Measurements from ENCODE around the gene SLC22A17.

Gene SLC22A17

DNA sequence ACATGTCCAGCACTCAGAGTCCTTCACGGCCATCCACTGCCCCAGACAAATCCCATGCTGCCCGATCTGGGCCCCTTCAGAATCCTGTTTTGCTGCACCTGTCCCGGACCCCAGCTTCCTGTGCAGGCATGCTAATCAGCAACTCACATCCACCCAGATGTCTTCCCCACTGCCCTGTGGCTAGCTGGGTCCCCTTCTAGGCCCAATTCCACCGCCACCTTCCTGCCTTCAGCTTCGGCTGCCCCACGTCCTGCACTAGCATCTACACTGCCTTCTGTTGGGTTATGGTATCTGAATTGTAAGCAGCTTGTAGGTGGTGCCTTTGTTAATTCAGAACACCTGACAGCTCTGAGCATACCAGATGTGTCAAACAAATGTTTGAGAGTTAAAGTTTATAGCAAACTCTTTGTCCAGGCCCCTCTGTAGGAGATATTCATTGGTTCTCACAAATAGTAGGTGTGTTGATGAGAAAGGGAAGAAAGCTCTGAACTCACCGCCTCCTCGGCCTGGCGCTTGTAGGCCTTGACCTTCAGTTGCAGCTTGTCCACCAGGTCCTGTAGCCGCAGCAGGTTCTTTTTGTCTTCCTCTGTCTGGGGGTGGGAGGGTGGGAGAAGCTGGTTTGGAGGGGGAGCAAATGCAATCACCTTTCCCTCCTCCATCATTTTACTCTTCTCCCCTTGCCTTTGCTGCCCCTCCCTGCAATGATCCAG lies 30.2 kb upstream of the SLC22A17 start:
- DNase-seq (ENCODE audit: extremely low spot score, insufficient read length, low read depth) (no peak), FAIRE-seq (no peak)

DNA sequence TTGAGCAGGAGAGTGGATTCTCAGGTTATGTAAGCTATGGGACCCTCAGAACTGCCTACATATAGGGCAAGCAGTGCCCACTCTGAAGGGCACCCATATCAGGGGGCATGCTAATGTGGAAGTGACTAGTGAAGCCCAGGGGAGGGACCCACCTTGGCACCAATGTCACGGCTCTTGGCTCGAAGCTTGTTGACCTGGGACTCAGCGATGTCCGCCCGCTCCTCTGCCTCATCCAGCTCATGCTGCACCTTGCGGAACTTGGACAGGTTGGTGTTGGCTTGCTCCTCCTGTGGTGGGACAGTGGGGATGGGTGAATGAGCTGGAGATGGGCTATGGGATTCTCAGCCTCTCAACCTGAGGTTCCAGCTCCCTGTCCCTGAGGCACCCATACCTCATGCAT lies 29.6 kb upstream of the SLC22A17 start:
- no peak for DNase-seq (ENCODE audit: extremely low spot score, insufficient read length, low read depth)
- FAIRE-seq, result no peak

DNA sequence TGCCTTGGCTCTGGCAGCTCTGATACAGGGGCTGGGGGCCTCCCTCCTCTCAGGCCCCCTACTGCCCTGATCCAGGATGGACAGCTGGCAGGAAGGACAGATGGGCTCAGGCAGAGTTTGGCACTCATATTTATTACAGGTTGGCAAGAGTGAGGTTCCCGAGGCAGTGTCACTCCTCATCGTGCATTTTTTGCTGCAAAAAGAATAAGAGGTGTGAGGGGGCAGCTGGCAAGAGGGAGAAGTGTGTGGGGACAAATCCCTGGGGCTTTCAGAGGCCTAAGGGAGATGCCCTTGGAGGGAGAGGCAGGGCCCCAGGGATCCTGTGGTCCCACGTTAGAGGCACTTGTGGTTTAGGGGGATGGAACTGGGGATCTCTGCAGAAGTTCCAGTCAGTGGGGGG lies 29.2 kb upstream of the SLC22A17 start:
- DNase-seq (ENCODE audit: extremely low spot score, insufficient read length, low read depth) (no peak), FAIRE-seq (no peak)

DNA sequence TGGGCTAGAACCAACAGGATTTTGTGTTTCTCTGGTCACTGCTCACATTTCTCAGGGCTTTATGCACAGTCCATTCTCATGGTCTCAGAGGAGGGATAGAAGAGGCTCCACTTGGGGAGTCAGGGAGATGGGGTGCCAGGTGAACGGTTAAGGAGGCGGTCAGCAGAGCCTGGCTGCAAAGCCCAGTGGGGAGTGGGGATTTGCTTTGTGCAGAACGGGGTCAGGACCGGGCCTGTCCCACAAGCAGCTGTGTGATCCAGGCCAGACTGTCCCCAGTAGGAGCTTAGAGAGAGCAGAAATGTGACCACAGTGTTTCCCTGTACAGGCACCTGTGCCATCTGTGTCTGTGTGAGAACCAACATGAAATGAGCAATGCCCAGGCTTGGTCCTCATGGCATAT lies 28.3 kb upstream of the SLC22A17 start:
- no peak for FAIRE-seq
- no peak for DNase-seq (ENCODE audit: extremely low spot score, insufficient read length, low read depth)

DNA sequence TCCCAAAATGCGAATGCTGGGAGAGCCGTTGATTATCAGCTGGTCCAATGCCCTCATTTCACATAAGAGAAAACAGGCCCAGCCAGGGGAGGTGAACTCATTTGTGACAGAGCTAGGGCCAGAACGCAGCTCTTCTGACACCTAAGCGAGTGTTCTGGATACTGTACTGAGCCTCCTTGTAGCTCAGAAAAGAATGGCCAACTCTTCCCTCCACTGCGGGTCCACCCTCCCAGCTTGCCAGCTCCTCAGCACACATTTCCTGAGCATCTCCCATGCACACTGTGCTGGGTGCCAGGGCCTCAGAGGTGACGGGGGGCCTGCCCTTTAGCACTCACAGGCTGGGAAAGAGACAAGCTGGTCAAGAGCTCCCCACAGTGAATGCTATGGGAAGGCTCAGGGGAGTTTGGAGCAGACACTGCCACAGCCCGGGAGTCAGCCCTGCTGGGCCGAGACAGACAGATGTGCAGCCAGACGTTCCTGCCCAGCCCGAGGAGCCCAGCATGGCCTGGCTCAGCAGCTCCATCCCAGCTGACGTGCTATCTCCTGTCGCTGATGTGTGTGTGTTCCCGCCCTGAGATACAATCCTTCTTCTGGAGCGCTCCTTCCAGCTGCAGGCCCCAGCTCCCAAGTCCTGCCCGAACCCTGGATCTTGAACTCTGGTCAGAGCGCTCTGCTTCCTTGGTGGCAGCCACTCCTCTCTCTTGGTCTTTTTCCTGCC lies 27.7 kb upstream of the SLC22A17 start:
- FAIRE-seq (no peak), DNase-seq (ENCODE audit: extremely low spot score, insufficient read length, low read depth) (no peak)

DNA sequence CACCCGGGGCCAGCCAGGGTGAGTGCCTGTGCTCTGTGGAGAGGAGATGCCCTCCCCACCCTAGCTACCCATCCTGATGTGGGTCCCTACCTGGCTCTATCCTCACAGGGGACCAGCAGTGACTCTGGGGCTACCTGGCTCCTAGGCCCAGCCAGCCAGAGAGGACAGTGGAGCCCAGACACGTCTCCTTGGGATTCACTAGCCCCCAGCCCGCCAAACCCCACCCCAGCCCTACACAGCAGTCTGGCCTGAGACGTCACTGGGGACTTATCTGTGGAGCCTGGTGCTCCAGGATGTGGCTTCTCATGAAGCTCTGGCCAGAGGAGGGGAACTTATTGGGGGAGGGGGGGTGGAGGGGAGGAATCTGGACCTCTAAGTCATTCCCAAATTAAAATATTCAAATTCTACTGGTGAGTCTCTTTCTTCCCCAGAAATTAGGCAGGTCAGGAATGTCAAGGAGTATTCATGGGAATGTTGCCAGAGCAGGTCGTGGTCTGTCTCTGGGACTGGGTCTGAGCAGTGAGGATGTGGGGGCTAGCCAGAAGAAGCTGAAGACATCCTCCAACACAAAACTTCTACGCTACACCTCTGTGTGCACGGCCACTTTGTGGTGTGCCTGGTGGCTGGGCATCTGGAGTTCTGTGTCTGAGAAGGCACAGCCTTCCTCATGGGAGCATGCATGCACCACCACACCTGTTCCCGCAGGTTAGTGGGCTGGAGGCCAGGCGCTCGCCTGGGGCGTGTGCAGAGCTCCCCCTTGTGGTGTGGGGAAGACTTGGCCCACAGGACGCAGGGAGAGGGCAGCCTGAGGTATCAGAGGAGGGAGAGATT lies 26.9 kb upstream of the SLC22A17 start:
- FAIRE-seq (peak; percentile 73), DNase-seq (ENCODE audit: extremely low spot score, insufficient read length, low read depth) (peak; percentile 62)

DNA sequence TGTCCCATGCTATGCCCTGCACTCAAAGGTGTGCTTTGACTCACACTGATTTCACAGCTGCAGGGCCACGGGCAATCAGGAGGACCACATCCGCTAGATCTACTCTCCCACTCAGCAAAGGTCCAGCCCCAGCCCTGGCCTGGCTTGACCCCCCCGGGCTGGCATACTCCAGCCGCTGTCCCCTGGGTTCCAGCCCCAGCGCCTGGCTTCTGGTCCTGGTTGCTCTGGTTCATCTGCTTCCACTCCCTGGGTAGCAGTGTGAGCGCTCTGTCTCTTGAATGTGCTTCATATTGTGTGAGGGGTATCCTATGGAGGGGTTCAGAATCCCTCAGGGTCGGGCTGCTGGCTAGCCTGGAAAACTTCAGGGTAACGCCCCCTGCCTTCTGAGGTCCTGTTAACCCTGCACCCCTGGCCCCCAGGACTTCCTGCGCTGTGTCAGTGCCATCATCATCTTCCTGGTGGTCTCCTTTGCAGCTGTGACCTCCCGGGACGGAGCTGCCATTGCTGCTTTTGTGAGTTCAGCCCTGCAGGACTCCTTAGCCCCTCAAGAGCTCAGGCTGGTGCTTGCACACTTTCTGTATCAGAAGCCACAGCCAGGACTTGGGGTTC lies 26.0 kb upstream of the SLC22A17 start:
- FAIRE-seq (no peak), DNase-seq (ENCODE audit: extremely low spot score, insufficient read length, low read depth) (no peak)

DNA sequence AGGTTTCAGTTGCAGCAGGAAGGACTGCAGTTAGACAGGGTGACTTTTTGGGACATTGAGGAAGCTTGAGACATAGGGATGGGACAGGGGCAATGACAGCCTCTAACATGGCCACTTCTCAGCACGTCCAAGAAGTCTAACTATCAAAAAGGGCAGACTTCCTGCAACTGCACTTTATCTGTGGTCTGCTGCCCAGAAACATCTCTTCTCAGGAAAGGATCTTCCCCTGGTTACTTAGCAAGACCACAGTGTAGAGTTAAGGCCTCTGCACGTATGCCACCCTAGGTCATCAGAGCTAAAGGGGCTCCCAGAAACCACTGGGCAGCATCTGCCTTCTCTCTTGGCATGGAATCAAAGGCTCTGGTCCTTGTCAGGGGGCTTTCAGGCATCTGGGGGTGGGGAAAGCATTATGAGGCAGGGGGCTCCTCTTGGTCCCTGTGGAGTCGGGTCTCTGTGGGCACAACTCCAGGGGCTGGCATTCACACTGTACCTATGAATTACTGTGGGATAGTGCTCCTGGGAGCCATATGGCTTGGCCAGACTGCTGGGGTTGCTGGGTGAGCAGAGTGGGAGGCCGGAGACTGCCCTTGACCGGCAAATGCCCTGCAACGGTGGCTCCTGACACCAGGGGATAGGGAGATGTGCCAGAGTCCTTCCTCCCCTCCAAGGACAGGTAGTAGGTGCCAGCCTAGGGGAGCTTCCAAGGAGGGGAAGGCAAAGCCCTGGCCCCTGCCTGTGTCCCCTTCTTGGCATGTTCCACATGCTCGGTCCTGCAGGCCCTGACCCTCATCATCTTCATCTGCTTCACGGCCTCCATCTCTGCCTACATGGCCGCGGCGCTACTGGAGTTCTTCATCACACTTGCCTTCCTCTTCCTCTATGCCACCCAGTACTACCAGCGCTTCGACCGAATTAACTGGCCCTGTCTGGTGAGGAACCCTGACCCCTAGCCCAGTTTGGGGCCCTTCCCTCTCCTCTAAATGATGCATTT lies 25.2 kb upstream of the SLC22A17 start:
- FAIRE-seq, result no peak
- DNase-seq (ENCODE audit: extremely low spot score, insufficient read length, low read depth), result no peak

DNA sequence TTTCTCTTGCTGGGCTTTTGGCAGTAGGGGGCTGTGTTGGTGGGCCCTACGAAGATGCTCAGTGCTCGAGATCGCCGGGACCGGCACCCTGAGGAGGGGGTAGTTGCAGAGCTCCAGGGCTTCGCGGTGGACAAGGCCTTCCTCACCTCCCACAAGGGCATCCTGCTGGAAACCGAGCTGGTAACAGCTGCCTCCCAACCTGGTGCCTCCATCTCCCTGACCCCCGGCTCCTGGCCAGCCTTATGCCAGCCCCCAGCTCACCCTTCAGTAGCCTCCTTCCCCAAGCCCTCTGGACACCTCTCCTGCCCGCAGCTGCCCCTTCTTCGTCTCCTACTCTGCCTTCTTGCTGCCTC lies 24.5 kb upstream of the SLC22A17 start:
- FAIRE-seq (no peak), DNase-seq (ENCODE audit: extremely low spot score, insufficient read length, low read depth) (no peak)

DNA sequence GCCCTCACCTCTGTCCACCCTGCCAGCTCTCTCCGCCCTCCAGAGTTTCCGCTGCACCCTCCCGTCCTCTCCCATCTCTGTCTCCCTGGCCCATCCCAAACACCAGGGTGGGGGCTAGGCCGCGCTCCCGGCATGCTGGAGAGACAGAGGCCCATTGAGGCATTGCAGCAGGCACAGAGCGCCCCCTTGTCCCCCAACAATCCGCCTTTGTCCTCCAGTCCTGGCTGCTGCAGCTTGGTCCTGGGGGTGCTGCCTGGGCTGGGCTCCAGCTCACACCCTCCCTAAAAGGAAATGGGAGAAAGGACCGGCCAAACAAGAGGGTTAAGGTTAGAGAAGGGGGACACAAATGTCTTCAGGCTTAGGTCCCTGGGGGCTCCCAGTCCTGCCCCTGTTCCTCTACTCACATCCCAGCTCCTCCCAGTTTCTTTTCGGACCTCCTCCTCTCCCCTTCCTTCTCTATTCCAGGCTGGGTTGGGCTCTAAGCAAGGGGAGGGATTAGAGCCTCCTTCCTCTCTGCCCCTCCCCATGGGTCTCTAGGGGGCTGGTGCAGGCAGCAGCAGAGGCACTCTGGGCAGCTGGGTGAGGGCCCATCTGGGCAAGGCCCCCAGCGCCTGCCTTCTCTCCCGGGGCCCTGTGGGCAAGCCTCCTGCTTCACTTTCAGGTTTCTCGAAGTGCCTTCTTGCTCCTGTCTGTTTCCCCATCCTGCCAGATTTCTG lies 24.0 kb upstream of the SLC22A17 start, which contains the start of gene CMTM5:
CMTM5 (plus strand) TSS at position 565 of the 716 bp plus-strand sequence. CDS start 206 bp downstream, outside the sequence.
- DNase-seq (ENCODE audit: extremely low spot score, insufficient read length, low read depth) (no peak), FAIRE-seq (no peak)

DNA sequence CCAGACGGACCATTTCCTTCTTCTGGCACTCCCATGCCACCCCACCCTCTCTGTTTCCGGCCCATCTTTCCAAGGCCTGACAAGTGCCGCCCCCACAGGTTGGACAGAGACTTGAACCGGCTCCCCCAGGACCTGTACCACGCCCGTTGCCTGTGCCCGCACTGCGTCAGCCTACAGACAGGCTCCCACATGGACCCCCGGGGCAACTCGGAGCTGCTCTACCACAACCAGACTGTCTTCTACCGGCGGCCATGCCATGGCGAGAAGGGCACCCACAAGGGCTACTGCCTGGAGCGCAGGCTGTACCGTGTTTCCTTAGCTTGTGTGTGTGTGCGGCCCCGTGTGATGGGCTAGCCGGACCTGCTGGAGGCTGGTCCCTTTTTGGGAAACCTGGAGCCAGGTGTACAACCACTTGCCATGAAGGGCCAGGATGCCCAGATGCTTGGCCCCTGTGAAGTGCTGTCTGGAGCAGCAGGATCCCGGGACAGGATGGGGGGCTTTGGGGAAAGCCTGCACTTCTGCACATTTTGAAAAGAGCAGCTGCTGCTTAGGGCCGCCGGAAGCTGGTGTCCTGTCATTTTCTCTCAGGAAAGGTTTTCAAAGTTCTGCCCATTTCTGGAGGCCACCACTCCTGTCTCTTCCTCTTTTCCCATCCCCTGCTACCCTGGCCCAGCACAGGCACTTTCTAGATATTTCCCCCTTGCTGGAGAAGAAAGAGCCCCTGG lies 23.0 kb upstream of the SLC22A17 start:
- FAIRE-seq (no peak), DNase-seq (ENCODE audit: extremely low spot score, insufficient read length, low read depth) (no peak)

DNA sequence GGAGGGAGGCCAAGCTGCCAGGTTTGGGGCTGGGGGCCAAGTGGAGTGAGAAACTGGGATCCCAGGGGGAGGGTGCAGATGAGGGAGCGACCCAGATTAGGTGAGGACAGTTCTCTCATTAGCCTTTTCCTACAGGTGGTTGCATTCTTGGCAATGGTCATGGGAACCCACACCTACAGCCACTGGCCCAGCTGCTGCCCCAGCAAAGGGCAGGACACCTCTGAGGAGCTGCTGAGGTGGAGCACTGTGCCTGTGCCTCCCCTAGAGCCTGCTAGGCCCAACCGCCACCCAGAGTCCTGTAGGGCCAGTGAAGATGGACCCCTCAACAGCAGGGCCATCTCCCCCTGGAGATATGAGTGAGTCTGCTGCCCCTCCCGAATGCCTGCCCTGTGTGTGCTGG lies 20.4 kb upstream of the SLC22A17 start:
- DNase-seq (ENCODE audit: extremely low spot score, insufficient read length, low read depth) (no peak), FAIRE-seq (no peak)

DNA sequence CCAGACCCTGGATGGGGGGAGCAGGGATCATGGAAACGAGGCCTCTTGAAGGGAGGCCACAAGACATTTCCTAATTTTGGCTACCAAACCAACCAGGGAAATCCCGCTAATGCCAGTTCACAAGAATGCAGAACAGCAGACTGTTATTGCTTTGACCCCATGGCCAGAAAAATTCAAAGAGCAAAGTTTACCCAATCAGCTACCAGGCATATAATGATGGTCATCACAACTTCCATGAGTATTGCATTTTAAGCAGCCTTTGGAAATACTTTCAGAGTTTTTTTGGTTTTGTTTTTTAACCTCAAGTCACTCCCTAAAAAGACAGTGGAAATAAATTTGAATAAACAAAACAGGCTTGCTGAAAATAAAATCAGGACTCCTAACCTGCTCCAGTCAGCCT lies 19.8 kb upstream of the SLC22A17 start, which contains the start of gene IL25:
IL25 (plus strand) TSS at position 301 of the 400 bp plus-strand sequence.
- FAIRE-seq, result no peak
- no peak for DNase-seq (ENCODE audit: extremely low spot score, insufficient read length, low read depth)

DNA sequence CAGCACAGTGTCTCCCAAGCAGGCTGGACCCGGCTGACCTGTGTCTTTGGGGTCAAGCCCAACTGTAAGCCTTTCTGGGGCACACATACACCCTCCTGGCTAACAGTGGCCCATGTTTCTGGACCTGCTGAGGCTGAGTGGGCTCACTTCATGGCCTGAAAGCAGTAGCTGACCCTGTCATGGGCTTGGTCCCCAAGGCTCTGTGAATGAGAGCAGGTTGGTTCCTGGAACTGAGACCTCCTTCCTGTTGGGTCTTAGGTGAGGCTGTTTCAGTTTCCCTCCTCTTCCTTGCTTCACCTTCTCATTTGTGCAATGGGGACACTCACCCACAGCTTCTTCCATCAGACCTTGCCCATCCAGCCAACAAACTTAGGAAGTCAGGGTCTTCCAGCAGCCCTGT lies 19.2 kb upstream of the SLC22A17 start:
- DNase-seq (ENCODE audit: extremely low spot score, insufficient read length, low read depth) (no peak), FAIRE-seq (no peak)

DNA sequence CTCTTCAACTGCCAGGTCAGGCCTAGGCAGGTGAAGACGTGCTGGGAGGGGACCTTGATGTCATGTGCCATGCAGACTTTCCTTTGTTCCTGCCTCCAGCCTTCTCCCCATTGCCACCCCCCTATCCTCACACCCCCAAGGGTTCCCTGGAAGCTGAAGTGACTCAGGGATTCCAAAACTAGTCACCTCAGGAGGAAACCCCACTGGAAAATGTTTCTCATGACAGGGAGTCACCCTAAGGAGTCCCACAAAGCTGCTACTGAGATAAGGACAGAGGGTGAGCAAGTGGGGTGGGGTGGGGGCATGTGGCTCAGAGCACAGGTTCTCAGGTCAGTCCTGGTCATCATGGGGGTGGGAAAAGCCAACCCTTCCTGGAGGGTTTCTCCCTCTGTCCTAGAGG lies 17.5 kb upstream of the SLC22A17 start:
- DNase-seq (ENCODE audit: extremely low spot score, insufficient read length, low read depth) (no peak), FAIRE-seq (no peak)

DNA sequence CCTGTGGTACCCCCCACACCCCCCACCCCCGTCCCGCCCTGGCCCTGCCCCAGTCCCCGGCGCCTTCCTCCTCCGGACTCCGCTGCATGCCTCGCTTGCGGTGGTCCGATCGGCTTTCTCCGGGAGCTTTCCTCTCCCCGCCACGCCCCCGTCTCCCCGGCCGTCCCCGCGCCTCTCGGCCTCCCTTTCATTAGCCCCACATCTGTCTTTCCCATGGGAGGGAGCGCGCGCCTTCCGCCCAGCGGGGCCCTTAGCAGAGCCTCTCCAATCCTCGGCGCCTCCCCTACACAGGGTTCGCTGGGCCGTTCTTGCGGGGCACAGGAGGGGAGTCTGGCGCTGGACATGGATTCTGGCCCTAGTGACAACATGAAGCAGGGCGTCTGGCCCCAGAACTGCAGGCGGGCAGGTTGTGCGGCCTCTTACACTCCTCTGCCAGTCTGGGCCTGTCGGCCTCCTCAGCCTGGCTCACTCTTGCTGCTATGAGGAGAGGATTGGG lies 13.8 kb upstream of the SLC22A17 start:
- DNase-seq (ENCODE audit: extremely low spot score, insufficient read length, low read depth), result no peak

DNA sequence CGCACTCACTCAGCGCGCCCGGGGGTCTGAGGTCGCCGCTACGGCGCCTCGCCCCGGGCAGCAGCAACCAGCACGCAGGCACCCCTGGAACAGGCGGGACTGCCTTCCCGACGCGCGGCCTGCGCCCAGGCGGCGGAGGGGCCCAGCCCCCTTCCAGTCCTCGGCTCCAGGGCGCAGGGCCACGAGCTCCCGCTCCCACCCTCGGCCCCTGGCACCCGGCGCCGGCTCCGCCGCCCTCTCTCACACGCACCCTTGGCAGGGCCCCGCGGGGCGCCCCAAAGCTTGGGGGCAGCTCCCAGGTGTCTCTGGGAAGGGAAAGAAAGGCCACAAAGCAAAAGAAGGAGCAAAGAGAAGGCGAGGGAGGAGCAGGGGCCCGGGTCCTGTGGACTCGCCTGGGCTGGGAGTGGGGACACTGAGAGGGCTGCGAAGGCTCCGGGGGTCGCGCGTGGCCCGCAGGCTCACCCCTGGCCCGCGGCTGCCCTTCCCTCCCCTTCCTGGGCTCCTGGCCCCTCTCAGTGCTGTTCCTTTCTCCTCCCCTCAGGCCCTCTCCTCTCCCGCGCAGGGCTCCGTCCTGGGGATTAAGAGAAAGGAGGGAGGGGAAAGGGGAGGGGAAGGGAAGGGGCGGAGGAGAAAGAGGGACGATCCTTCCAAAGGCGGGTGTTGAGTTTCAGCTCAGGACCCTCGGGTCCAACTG lies 13.2 kb upstream of the SLC22A17 start:
- DNase-seq (ENCODE audit: extremely low spot score, insufficient read length, low read depth) (no peak), FAIRE-seq (no peak)

More for the DNA sequence above, 13.8 kb upstream of the SLC22A17 start:
- no peak for FAIRE-seq
